HCT116 (cell line): ENCODE results near the gene ZNF414. TPM values are rescaled to one million over a fixed set of nuclear protein-coding genes. Genes with fewer than 3 reads are reported as not detected.
A peak's percentile ranks its signal among the peaks of the same experiment; 100 is the strongest.

Experiments
- ATAC-seq: fragments of 200-7000 bp; cut with Tn5 transposase; 2 replicates; pipeline ENCODE4 v1.9.1; 2020; ENCODE audit warnings: mild to moderate bottlenecking, moderate library complexity
- BruUV-seq: library from RNA; stranded (reverse); fragments of 400-500 nt; replicated peaks from 2 replicates; lab custom pipeline; 2021; lab: Mats Ljungman, UMichigan
- CTCF ChIA-PET: fragments of 300-600 bp; sonication (Branson Sonifier 250); formaldehyde crosslinking; loops from one replicate; lab custom pipeline; 2021; ENCODE audit warnings: antibody characterized with exemption; lab: Charles Lee
- POLR2A ChIA-PET: fragments of 300-600, 350-600 bp; sonication (Branson Sonifier 250); formaldehyde crosslinking; loops from one replicate; lab custom pipeline; 2021; ENCODE audit warnings: antibody characterized with exemption; lab: Charles Lee
- RAD21 ChIA-PET, 2 experiments: fragments of 300-600 bp; sonication (Branson Sonifier 250); formaldehyde crosslinking; loops; one replicate each; lab custom pipeline; 2023; ENCODE audit warnings: low total read pairs in 2 of 2; ENCODE audit not compliant: uncharacterized antibody in 2 of 2, unreplicated experiment in 2 of 2, low non-redundant PET in 1 of 2; lab: Charles Lee
- DNase-seq: peaks from one replicate; pipeline ENCODE4 v3.0.0-alpha.2; 2010; ENCODE audit warnings: low read depth, low spot score
- H2AFZ ChIP-seq: fragments of 200-600 bp; shearing (Covaris generic), sonication (generic); 2 replicates; pipeline ENCODE4 v1.6.1; 2017; ENCODE audit warnings: low read depth, mixed run types, mixed read lengths, antibody characterized with exemption, low read length; ENCODE audit not compliant: poor library complexity, severe bottlenecking
- H3K27ac ChIP-seq: 2 replicates; pipeline ENCODE4 v1.5.1; 2012; ENCODE audit warnings: low read depth, low read length
- H3K27me3 ChIP-seq: fragments of 200-600 bp; sonication (generic); 2 replicates; pipeline ENCODE4 v1.6.1; 2016; ENCODE audit warnings: mixed run types, low read length, mixed read lengths; ENCODE audit not compliant: insufficient read depth
- H3K36me3 ChIP-seq, 2 experiments: fragments of 200-500 bp in 1 of 2; fragments of 200-600 bp in 1 of 2; sonication (Bioruptor generic) in 1 of 2; sonication (generic) in 1 of 2; 2 replicates each; pipeline versions ENCODE4 v1.5.1 to v1.6.1; 2014 to 2016; ENCODE audit warnings: low read length in 2 of 2, inconsistent platforms in 1 of 2, mixed read lengths in 1 of 2, mixed run types in 1 of 2; ENCODE audit not compliant: insufficient read depth in 2 of 2, control insufficient read depth in 1 of 2
- H3K4me1 ChIP-seq, 2 experiments: fragments of 200-600 bp in 1 of 2; sonication (generic) in 1 of 2; 2 replicates each; pipeline versions ENCODE4 v1.5.1 to v1.6.1; 2012 to 2017; ENCODE audit warnings: low read length in 2 of 2, inconsistent platforms in 1 of 2, mild to moderate bottlenecking in 1 of 2, mixed read lengths in 1 of 2, mixed run types in 1 of 2, moderate library complexity in 1 of 2; ENCODE audit not compliant: insufficient read depth in 2 of 2, control insufficient read depth in 1 of 2
- H3K4me2 ChIP-seq: fragments of 200-600 bp; sonication (generic); 2 replicates; pipeline ENCODE4 v1.6.1; 2017; ENCODE audit warnings: mixed run types, low read length, mixed read lengths
- H3K4me3 ChIP-seq, 2 experiments: fragments of 200-600 bp in 1 of 2; sonication (generic) in 1 of 2; replicated peaks in 1 of 2; 2 replicates each; pipeline ENCODE4 v1.5.1; 2011 to 2016; ENCODE audit warnings: low read length in 2 of 2, control low read depth in 1 of 2, low read depth in 1 of 2, mild to moderate bottlenecking in 1 of 2, mixed read lengths in 1 of 2, mixed run types in 1 of 2
- H3K79me2 ChIP-seq: fragments of 200-600 bp; sonication (generic); 2 replicates; pipeline ENCODE4 v1.6.1; 2017; ENCODE audit warnings: mild to moderate bottlenecking, mixed run types, low read length, moderate library complexity, mixed read lengths; ENCODE audit not compliant: insufficient read depth
- H3K9ac ChIP-seq: fragments of 200-600 bp; sonication (generic); 2 replicates; pipeline ENCODE4 v1.6.1; 2016; ENCODE audit warnings: low read length, mixed read lengths
- H3K9me2 ChIP-seq: fragments of 200-600 bp; sonication (generic), shearing (Covaris generic); 2 replicates; pipeline ENCODE4 v1.6.1; 2017; ENCODE audit warnings: mixed run types, mild to moderate bottlenecking, moderate library complexity; ENCODE audit not compliant: insufficient read depth
- H3K9me3 ChIP-seq, 2 experiments: fragments of 200-500 bp in 1 of 2; fragments of 200-600 bp in 1 of 2; sonication (Bioruptor generic) in 1 of 2; sonication (generic) in 1 of 2; 2 replicates each; pipeline ENCODE4 v1.6.1; 2014 to 2017; ENCODE audit warnings: low read length in 2 of 2, mixed read lengths in 2 of 2, inconsistent platforms in 1 of 2, low read depth in 1 of 2, mild to moderate bottlenecking in 1 of 2, mixed run types in 1 of 2, moderate library complexity in 1 of 2; ENCODE audit not compliant: control insufficient read depth in 1 of 2, insufficient read depth in 1 of 2
- H4K20me1 ChIP-seq: fragments of 200-600 bp; sonication (generic), shearing (Covaris generic); 2 replicates; pipeline ENCODE4 v1.6.1; 2017; ENCODE audit warnings: mixed run types, mild to moderate bottlenecking, moderate library complexity; ENCODE audit not compliant: insufficient read depth
- ATF3 ChIP-seq: IDR thresholded peaks from 2 replicates; pipeline ENCODE4 v1.6.1; 2012
- CBX3 ChIP-seq: IDR thresholded peaks from 2 replicates; pipeline ENCODE4 v1.6.1; 2012; ENCODE audit warnings: low read depth
- ELF1 ChIP-seq: IDR thresholded peaks from 2 replicates; pipeline ENCODE4 v1.6.1; 2012; ENCODE audit warnings: low read depth, borderline replicate concordance
- EZH2 ChIP-seq: fragments of 200-600 bp; sonication (generic); IDR thresholded peaks from 2 replicates; pipeline ENCODE4 v1.6.1; 2017; ENCODE audit warnings: antibody characterized with exemption, mixed run types
- EZH2phosphoT487 ChIP-seq: fragments of 200-600 bp; IDR thresholded peaks from 2 replicates; pipeline ENCODE4 v1.6.1; 2018; ENCODE audit warnings: antibody characterized with exemption, borderline replicate concordance
- FOSL1 ChIP-seq: IDR thresholded peaks from 2 replicates; pipeline ENCODE4 v1.6.1; 2012; ENCODE audit warnings: low read depth
- JUND ChIP-seq: IDR thresholded peaks from 2 replicates; pipeline ENCODE4 v1.6.1; 2012
- MAX ChIP-seq: IDR thresholded peaks from 2 replicates; pipeline ENCODE4 v1.6.1; 2012
- REST ChIP-seq: IDR thresholded peaks from 2 replicates; pipeline ENCODE4 v1.6.1; 2012; ENCODE audit warnings: low read depth
- SP1 ChIP-seq: IDR thresholded peaks from 2 replicates; pipeline ENCODE4 v1.6.1; 2012; ENCODE audit warnings: low read depth
- SRF ChIP-seq: IDR thresholded peaks from 2 replicates; pipeline ENCODE4 v1.6.1; 2012; ENCODE audit warnings: low read depth
- TCF7L2 ChIP-seq: IDR thresholded peaks from 2 replicates; pipeline ENCODE4 v1.7.0; 2011; ENCODE audit warnings: borderline replicate concordance, inconsistent platforms; ENCODE audit not compliant: insufficient read depth, insufficient read length; ENCODE audit errors: extremely low read depth
- ZBTB33 ChIP-seq: IDR thresholded peaks from 2 replicates; pipeline ENCODE4 v1.6.1; 2011; ENCODE audit warnings: mild to moderate bottlenecking, low read length, moderate library complexity; ENCODE audit not compliant: insufficient replicate concordance; ENCODE audit errors: extremely low read depth
- ZFX ChIP-seq: fragments of 450-650 bp; IDR thresholded peaks from 2 replicates; pipeline ENCODE4 v1.6.1; 2017
- intact Hi-C: fragments of 100-400 bp; cut with micrococcal nuclease; formaldehyde crosslinking; loops from 2 replicates; pipeline ENCODE4 v1.10.0; 2022
- total RNA-seq: library from RNA; stranded (reverse); gene quantifications from one replicate; pipeline ENCODE4 v1.2.1, GENCODE V29; 2021; ENCODE audit not compliant: unreplicated experiment

ZNF414 gene
- total RNA-seq, 1 experiment from 2014 or later, result 31.9 TPM

- TF ChIP-seq ATF3 (no peak), CBX3 (no peak), ELF1 (no peak), JUND (no peak), EZH2phosphoT487 (no peak), REST (no peak)
These were observed 3.3 kb downstream of the ZNF414 start (continued) for GRCh38 chr19:8510589-8511115.

- Histone ChIP-seq H3K36me3 (no peaks in the 10 kb centered on the region), H3K9me2 (no peaks in the 10 kb centered on the region), H3K79me2 (no peaks in the 10 kb centered on the region), H3K4me2 (peak overlapping the region; percentile 87), H3K9ac (peak overlapping the region; percentile 62), H4K20me1 (no peaks in the 10 kb centered on the region), H3K27me3 (no peaks in the 10 kb centered on the region), H3K27ac (peak overlapping the region; percentile 77), H3K9me3 (no peaks in the 10 kb centered on the region), H3K4me1 (peaks cover 20 to 26% of the 10 kb centered on the region in 2 experiments), H2AFZ (no peak overlapping the region), H3K4me3 (peak overlapping the region in 1 of 2 experiments; percentile 57; a peak in 3 of 4 replicates)
- ChIA-PET RAD21 (no interaction called here), POLR2A (interaction anchor here (1.5 kb wide), 1 partner anchor 8 kb away, joined by 8 read pairs; the partner anchor contains the start of gene ZNF414), CTCF (interaction anchor here (1.3 to 2.1 kb wide), 3 partner anchors 72 to 171 kb away, joined by 5 to 14 read pairs (median 6); no protein-coding TSS in a partner anchor)
- TF ChIP-seq TCF7L2 (no peak), EZH2phosphoT487 (no peak), SRF (no peak), FOSL1 (no peak), ZBTB33 (no peak), ZFX (no peak), MAX (no peak), EZH2 (no peak), SP1 (no peak)
- BruUV-seq, result no TSS peak
- DNase-seq (no peak), ATAC-seq (peak; percentile 54)
- intact Hi-C loops, result loop anchor here (2.0 kb wide), 1 partner anchor 152 kb away; no protein-coding TSS in a partner anchor
These were observed 7.5 kb downstream of the ZNF414 start for GRCh38 chr19:8506402-8506957.
